ENCODE measurements around the gene RNF213.

Gene RNF213

DNA sequence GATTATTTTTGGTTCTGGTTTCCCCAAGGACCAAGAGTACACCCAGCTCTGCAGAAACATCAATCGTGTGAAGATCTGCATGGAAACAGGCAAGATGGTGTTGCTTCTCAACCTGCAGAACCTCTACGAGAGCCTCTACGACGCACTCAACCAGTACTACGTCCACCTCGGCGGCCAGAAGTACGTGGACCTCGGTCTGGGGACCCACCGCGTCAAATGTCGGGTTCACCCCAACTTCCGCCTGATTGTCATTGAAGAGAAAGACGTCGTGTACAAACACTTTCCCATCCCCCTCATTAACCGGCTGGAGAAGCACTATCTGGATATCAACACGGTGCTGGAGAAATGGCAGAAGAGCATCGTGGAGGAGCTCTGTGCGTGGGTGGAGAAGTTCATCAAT lies 86.9 kb downstream of the RNF213 start:
- DNase-seq (ENCODE audit: low read depth in 2 of 3, low spot score in 2 of 3), result no peak

DNA sequence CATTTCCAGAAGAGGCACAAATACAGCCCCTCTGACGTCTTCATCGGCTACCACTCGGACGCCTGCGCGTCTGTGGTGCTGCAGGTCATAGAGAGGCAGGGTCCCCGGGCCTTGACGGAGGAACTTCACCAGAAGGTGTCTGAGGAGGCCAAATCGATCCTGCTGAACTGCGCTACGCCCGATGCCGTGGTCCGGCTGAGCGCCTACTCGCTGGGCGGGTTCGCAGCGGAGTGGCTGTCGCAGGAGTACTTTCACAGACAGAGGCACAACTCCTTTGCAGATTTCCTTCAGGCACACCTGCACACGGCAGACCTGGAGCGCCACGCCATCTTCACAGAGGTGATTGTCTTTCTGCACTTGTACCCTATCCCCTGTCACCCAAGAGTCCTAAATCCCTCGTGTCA lies 87.3 kb downstream of the RNF213 start:
- DNase-seq (ENCODE audit: low read depth in 2 of 3, low spot score in 2 of 3), result no peak

DNA sequence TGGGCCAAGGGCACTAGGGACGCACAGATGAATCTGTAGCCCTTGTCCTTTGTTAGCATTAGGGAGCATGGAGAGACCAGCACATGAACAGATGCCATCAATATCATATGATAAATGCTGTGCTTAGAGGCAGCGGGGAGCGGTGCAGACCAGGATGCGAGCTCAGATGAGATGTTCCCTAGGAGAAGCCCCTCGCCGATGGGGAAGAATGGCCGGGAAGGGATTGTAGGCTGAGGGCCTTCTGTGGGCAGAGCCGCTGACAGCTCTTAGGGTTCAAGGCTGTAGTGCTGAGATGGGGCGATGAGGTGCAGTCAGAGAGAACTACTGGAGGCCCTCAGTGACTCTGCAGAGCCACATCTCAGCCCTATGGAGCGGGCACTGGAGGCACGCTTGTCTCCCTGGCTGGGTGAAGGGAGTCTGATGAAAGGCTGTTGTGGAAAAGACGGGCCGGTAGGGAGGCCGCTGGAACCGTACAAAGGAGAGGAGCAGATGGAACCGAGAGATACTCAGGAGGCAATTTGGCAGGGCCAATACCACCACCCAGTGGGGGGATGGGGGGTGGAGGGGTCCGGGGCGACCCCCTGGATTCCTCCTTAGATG lies 88.0 kb downstream of the RNF213 start:
- DNase-seq (ENCODE audit: low read depth in 2 of 3, low spot score in 2 of 3), result no peak

DNA sequence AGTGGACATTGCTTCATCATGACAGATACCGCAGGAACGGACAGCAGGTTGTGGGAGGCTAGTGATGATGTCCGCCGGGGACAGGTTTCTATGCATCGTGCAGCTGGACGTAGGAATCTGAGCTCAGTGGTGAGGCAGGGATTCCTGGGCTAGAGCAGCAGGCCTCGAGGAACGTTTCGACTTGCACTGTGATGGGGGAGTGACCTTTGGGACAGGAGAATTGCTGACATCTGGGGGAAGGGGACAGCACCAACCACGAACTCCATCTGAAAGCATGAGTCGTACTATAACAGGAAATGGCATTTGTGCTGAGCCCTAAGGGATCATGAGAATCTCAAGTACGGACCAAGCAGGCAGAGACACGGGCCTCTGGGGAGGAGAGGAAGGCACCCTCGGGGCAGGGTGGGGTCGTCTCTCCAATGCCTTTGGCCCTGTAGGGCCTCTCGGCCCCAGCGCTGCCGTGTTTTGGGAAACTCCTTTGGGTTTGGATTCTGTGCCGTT lies 88.5 kb downstream of the RNF213 start:
- DNase-seq (ENCODE audit: low read depth in 2 of 3, low spot score in 2 of 3), result no peak

DNA sequence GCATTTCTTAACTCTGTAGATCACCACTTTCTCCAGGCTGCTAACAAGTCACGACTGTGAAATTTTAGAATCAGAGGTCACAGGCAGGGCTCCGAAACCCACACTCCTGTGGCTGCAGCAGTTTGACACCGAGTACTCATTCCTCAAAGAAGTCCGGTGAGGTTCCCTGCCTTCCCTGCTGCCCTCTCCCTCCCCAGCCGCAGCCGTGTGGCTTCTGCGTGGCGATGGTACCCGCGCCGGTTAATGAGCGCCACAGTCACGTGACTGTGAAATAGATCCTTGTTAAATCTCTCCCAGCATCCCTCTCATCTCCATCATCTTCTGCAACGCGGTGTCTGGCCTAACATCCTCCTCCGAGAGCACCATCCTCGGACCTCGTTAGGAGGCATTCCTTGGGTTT lies 89.1 kb downstream of the RNF213 start:
- no peak for DNase-seq (ENCODE audit: low read depth in 2 of 3, low spot score in 2 of 3)

DNA sequence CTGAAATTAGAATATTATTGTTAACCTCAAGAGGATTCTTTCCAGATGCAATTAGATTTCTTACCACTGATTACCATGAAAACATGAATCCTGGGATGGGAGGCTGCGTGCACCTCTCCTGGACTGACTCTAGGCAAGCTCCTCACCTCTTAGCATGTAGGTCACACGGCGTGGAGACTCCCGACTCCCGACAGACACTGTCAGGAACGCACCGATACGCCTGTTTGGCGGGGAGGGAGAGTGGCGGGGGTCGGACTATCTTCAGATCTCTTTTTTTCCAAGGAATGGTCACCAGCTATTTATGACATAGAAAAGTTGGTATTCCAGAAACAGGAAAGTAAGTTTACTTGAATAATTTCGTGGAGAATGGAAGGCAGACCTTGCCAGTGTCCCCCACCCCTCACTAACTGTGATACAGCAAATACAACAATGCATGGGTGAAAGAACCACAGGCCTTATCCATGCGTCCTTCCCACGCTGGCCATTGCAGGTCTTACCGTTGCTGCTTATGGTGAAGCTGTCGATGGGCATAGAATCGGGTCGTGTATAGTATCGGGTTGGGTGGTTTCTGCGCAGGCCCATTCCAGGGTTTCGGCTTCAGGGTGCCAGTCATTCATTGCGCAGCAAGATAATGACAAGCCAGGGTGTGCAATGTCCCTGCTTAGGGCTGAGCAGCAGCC lies 91.7 kb downstream of the RNF213 start:
- no peak for DNase-seq (ENCODE audit: low read depth in 2 of 3, low spot score in 2 of 3)

DNA sequence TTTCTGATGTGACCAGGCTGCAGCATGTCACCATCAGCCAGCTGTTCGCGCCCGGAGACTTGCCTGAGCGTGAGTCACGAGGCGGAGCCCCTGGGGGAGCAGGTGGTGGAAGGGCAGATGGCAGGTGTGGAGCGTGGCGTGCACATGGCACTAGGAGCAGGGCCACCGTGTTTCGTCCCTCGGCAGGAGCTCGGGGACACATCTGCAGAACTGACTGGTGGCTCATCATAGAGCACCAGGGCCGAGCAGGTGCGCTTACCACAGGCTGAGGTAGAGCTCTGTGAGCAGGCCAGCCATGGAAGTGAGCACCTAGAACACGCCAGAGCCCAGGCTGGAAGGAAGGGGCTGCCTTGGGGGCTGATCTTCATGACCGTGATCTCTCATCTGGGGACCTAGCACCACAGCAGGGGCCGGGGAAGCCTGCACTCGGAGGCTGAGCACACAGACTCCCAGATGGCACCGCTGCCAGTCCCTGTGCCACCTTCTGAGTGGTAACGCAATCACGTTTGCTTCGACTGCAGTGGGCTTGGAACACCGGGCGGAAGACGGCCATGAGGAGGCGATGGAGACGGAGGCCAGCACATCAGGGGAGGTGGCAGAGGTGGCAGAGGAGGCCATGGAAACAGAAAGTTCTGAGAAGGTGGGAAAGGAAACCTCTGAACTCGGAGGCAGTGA lies 92.5 kb downstream of the RNF213 start:
- DNase-seq (ENCODE audit: low read depth in 2 of 3, low spot score in 2 of 3), result no peak

DNA sequence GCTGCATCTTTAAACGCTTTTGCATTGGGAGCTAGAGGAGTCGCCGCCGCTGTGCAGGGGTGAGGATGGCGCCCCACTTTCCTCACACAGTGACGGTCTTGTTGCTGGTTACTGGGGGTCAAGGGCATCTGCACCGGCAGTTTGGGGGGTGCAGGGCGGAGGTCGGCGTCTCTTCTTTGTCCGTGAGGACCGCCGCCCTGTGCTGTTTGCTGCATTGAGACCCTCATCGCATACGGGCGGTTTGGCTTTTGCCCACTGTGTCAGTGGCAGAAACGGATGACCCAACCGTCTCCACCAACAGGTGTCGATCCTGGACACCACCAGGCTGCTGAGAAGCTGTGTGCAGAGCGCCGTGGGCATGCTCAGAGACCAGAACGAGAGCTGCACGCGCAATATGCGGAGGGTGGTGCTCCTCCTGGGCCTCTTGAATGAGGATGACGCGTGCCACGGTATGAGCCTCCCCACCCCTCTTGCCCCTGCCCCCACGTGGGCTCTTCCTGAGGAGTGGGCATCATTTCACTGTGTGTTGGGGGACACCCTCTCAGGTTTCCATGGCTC lies 93.1 kb downstream of the RNF213 start:
- DNase-seq (ENCODE audit: low read depth in 2 of 3, low spot score in 2 of 3), result no peak

DNA sequence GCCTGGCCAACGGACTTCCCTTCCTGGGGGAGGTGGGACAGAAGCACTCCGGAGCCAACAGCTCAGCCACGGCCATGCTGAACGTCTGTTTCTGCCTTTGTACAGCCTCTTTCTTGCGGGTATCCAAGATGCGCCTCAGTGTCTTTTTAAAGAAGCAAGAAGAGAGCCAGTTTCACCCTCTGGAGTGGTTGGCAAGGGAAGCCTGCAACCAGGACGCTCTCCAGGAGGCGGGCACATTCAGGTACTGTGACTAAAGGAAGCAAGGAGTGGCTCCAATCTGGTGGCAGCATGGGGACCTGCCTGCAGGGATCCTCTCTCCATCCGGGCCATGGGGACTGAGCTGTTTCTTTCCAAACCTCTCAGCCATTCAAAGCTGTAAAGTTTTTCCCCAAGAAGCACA lies 93.7 kb downstream of the RNF213 start:
- DNase-seq (ENCODE audit: low read depth in 2 of 3, low spot score in 2 of 3), result no peak

DNA sequence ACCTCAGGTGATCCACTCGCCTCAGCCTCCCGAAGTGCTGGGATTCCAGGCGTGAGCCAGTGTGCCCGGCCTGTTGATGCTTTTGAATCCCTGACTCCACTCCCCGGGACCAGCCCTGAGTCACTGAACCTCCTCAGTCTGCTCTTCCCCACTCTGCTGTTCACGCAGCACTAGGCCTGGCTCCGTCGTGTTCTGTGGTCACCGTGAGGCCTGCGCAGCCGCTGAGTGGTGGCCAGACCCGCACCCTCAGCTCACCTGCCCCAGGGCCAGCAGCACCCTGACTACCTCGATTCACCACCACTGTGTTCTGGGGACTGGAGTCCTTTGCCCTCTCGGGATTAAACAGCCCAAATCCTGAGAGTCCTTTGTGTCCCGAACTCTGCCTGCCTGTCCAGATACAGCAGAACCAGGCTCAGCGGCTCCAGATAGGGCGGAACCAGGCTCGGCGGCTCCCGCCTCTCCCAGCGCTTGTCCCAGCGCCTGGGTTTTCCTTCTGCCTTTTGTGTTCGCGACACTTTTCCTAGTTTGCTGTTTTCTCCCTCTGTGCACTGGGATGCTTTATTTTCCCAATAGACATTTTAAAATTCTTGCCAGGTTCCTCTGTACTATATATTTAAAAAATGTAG lies 95.7 kb downstream of the RNF213 start:
- no peak for DNase-seq (ENCODE audit: low read depth in 2 of 3, low spot score in 2 of 3)

DNA sequence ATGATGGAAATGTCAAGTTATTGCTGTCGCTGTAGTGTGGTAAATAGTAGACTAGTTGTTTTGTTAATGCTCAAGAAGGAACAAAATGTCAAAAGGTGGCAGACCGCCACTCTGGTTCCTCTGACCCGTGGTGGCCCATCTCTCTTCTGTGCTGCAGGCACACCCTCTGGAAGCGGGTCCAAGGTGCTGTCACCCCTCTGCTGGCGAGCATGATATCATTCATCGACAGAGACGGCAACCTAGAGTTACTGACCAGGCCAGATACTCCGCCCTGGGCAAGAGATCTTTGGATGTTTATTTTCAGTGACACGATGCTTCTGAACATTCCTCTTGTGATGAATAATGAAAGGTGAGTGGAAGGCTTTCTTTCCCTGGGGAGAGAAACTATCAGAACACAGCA lies 97.5 kb downstream of the RNF213 start:
- DNase-seq (ENCODE audit: low read depth in 2 of 3, low spot score in 2 of 3), result no peak

DNA sequence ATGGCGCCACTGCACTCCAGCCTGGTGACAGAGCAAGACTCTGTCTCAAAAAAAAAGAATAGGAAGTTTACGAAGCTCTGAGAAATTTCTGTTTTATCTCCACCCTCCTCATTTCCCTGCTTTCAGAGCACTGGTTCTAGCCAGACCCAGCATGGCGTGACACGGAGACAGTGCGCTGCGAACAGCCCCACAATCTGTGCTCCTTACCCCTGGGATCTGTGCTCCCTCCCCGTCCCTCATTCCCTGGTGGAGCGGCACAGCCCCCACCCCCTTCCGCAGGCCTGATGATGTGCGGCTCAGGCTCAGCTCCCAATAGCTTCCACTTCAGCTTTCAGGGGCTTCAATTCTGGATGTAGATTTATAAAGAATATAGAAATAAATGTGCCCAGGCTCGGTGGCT lies 98.2 kb downstream of the RNF213 start:
- no peak for DNase-seq (ENCODE audit: low read depth in 2 of 3, low spot score in 2 of 3)

DNA sequence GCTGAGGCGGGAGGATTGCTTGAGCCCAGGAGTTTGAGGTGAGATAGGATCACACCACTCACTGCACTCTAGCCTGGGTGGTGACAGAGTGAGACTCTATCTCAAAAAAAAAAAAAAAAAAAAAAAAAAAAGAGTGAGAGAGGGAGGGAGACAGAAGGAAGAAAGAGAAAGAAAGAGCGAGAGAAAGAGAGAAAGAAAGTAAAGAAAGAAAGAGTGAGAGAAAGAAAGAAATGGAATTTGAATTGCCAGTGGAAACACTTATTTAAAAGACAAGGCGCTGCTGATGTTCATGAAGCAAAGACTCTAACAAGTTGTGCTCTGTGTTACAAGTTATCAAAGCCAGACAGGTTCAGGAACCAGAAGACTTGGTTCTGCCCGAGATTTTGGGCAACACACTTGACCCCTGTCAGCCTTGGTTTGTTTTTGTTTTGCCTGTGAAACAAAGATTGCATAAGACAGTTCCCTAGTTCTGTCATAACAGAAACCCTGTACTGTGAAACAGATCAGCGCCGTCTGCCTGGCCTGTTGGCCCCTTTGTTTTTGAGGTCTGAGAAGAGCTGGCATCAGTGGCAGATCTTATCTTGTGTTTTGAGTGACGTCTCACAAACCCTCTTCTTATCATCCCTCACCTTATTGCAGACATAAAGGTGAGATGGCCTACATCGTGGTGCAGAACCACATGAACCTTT lies 98.9 kb downstream of the RNF213 start:
- DNase-seq (ENCODE audit: low read depth in 2 of 3, low spot score in 2 of 3), result no peak

DNA sequence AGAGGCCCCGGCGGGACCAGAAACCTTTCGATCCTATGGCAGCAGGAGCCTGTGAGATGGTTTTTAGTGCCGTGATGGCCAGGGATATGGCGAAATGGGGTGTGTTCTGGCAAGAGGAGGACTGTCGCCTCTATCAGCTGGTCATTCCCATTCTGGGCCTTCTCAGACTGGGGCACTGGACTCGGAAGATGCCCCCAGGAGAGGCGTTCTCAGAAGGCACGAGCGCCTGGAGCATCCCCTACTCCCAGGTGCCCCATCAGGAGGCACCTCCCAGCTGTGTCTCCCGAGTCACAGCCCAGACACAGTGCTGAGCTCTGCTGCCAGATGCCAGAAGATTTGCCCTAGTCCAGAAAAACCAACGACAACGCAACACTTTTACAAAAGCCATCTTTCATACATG lies 99.7 kb downstream of the RNF213 start:
- no peak for DNase-seq (ENCODE audit: low read depth in 2 of 3, low spot score in 2 of 3)

DNA sequence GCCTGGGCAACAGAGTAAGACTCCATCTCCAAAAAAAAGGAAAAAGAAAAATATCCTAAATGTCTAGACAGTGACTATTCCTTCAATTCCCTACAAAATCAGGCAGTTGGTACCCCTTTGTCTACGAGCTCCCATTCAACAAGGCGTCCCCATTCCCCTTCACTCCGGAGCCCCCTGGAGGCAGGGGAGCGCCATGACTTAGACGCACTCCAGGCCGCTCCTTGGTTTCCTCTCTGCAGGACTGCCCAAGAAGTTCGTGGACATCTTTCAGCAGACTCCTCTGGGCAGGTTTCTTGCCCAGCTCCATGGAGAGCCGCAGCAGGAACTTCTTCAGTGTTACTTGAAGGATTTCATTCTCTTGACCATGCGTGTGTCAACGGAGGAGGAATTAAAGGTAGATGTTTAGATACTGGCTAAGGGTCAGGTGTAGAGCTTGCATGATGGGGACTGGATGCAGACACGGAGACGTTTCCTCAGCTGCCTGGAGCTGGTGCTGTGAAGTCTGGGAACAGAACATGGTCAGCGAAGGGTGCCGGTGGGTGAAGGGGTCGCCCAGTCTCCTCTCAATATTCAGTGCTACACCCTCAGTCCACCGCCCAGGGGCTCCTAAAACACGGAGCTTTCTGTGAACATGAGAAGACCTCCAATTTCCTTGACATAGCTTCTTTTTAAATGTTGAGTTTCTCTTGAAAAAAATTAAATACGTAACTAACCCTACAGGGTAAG lies 101.0 kb downstream of the RNF213 start:
- no peak for DNase-seq (ENCODE audit: low read depth in 2 of 3, low spot score in 2 of 3)

DNA sequence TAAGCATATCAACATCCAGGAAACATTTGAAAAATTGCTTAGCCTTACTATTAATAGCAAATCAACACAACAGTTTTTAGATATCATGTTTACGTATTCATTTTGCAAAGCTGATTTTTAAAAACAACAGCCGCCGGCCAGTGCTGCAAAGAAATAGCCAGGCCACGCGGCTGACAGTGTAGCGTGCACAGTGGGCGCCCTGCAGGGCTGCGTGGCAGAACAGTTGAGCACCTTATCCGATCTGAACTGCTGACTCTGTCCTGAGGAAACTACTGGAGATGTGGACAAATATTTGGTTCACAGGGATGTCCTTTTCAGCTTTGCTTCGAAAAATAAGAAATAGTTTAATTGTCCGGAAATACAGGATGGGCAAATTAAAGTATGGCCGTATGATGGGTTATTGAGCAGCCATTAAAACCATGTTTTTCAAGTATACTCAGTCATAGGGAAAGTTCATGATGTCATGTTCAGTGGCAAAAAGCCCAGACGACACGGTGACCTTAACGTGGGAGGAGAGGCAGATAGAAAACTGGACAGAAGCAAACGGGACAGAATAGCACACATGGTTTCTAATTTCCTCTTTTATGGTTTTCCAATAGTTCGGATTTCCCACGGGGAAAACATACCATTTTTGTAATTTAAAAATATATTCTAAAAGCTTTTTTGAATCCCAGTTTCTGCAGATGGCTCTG lies 101.9 kb downstream of the RNF213 start:
- no peak for DNase-seq (ENCODE audit: low read depth in 2 of 3, low spot score in 2 of 3)

DNA sequence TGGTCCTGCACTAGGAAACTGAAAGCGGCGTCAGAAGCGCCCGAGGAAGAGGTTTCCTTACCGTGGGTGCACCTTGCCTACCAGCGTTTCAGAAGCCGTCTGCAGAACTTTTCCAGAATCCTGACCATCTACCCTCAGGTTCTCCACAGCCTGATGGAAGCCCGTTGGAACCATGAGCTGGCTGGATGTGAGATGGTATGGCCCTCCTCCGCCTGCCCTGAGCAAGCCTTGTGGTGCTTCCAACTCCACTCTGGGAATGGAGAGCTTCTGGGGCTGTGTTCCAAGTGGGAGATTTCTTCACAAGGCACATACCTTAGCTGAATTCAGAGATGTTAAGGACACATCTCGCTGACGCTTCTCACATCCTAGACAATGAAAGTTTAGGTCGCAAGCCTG lies 102.5 kb downstream of the RNF213 start:
- no peak for DNase-seq (ENCODE audit: low read depth in 2 of 3, low spot score in 2 of 3)

DNA sequence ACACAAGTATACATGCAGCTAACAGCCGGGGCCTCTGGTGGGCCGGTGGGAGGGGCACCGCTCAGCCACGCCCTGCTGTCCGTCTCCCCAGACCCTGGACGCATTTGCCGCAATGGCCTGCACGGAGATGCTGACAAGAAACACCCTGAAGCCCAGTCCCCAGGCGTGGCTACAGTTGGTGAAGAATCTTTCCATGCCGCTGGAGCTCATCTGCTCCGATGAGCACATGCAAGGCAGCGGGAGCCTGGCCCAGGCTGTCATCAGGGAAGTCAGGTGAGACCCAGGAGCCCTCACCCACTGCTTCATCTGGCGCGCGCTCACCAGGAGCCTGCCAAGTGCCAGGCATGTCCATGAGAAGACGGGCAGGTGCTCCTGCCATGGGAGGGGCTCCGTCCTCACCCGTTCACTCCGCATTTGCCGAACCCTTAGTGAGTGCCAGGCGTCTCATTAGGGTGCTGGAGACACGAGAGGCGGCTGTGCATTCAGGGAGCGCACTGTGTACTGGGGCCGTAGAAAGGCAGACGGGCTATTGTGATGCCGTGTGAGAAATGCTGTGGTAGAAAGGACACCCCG lies 103.0 kb downstream of the RNF213 start:
- no peak for DNase-seq (ENCODE audit: low read depth in 2 of 3, low spot score in 2 of 3)

DNA sequence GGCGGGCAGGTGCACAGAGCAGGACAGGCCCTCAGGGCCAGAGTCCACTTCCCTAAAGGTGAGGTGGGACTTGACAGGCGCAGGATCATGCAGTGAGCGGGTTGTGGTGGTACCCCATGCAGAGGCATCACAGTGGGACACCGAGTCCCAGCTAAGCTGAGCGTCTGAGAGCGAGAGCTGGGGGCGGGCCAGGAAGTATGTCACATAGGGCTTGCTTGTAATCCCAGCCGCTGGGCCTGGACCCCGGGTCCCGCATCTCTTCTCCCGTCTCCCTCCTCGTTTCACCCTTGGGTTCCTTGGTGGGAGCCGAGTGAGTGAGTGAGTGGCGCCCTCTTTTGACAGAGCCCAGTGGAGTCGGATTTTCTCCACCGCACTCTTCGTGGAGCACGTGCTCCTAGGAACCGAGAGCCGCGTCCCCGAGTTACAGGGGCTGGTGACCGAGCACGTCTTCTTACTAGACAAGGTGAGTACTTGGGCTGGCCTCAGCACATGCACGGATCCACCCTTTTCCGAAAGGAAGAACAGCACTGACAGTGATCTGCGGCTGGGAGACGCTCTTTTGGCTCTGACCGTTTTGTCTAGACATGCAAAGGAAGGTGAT lies 103.5 kb downstream of the RNF213 start:
- DNase-seq (ENCODE audit: low read depth in 2 of 3, low spot score in 2 of 3), result no peak

Measured in activated CD8-positive, alpha-beta memory T cell treated with anti-CD3 and anti-CD28 coated beads for 48 hours (primary cell).